ENCODE measurements around the gene SBF1.

GRCh38 chr22:50461536-50461935, 13.3 kb downstream of the SBF1 start:
- TF ChIP-seq, protein P1, sequence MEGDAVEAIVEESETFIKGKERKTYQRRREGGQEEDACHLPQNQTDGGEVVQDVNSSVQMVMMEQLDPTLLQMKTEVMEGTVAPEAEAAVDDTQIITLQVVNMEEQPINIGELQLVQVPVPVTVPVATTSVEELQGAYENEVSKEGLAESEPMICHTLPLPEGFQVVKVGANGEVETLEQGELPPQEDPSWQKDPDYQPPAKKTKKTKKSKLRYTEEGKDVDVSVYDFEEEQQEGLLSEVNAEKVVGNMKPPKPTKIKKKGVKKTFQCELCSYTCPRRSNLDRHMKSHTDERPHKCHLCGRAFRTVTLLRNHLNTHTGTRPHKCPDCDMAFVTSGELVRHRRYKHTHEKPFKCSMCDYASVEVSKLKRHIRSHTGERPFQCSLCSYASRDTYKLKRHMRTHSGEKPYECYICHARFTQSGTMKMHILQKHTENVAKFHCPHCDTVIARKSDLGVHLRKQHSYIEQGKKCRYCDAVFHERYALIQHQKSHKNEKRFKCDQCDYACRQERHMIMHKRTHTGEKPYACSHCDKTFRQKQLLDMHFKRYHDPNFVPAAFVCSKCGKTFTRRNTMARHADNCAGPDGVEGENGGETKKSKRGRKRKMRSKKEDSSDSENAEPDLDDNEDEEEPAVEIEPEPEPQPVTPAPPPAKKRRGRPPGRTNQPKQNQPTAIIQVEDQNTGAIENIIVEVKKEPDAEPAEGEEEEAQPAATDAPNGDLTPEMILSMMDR (IDR thresholded peaks at IDR 0.05): no peak
- TF ChIP-seq POLR2A (IDR thresholded peaks at IDR 0.05): no peak
- TF ChIP-seq POLR2AphosphoS5 (IDR thresholded peaks at IDR 0.05): no peak

Measured in sigmoid colon (tissue), 4 donors.